GM12872 (cell line): ENCODE results near the gene RAMAC.

Source experiments
- TF ChIP-seq, protein P1 (sequence below): IDR thresholded peaks from 3 replicates; pipeline ENCODE4 v1.5.1; 2011; ENCODE audit warnings: low read depth, mild to moderate bottlenecking, low read length, moderate library complexity; ENCODE audit not compliant: insufficient read depth

Gene RAMAC

DNA sequence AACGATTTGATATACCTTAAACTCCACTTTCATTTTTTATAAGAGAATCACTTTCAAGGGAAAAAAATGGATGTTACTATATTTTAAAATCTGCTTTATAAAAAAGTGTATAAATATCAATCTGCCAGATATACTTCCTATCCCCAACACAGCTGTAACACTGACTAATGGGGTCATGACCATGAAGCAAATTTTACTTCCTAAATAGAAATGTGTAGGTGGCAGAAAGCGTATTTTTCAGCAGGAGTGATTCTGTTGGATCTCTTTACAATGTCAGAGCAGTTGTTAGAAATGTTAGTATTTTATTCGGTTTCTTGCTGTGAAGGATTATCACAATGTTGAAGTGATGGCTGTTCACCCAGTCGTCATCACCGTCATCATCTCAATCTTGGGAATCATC, 30.9 kb downstream of the RAMAC start:
- TF ChIP-seq, protein P1, sequence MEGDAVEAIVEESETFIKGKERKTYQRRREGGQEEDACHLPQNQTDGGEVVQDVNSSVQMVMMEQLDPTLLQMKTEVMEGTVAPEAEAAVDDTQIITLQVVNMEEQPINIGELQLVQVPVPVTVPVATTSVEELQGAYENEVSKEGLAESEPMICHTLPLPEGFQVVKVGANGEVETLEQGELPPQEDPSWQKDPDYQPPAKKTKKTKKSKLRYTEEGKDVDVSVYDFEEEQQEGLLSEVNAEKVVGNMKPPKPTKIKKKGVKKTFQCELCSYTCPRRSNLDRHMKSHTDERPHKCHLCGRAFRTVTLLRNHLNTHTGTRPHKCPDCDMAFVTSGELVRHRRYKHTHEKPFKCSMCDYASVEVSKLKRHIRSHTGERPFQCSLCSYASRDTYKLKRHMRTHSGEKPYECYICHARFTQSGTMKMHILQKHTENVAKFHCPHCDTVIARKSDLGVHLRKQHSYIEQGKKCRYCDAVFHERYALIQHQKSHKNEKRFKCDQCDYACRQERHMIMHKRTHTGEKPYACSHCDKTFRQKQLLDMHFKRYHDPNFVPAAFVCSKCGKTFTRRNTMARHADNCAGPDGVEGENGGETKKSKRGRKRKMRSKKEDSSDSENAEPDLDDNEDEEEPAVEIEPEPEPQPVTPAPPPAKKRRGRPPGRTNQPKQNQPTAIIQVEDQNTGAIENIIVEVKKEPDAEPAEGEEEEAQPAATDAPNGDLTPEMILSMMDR, result no peak

GRCh38 chr15:83018436-83018835, 32.4 kb downstream of the RAMAC start:
- TF ChIP-seq, protein P1, result no peak

DNA sequence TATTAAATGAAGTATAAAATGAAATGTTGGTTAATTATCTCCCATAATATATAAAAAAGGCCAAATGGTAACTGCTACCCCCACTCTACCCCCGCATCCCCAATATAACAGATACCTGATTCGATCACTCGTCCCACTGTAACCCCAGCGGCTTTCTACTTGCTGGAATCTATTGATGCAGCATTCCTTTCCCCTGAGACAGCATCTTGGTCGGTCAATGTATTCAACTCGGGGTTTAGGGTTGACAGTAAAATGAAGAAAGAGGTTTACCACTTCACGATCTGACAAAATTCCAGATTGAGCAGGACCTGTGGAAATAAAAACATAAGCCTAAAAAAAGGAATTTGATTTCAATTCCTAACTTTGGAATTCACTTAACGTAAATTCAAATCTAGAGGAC, 44.0 kb downstream of the RAMAC start:
- TF ChIP-seq, protein P1, result no peak

- TF ChIP-seq, protein P1, result no peak
Observed at GRCh38 chr15:83036253-83036652, 50.2 kb downstream of the RAMAC start.

GRCh38 chr15:83039206-83039605, 53.2 kb downstream of the RAMAC start:
- TF ChIP-seq, protein P1, result no peak
